Measurements from ENCODE around the gene FBXL4. TPM values are rescaled to one million over a fixed set of nuclear protein-coding genes. Genes with fewer than 3 reads are reported as not detected.

Gene FBXL4
- total and polyA plus RNA-seq, 2 of the 8 experiments (the other 6 are each of a cell fraction or from before 2014, with no cell fraction given): 6.9 to 13.8 TPM

- no peaks in the 10 kb centered on the region for H3K9me3 ChIP-seq (ENCODE audit: insufficient read depth in 2 of 2, low read depth in 1 of 2, low read length in 1 of 2)
- no peaks in the 10 kb centered on the region for H3K79me2 ChIP-seq (ENCODE audit: control insufficient read depth in 1 of 2, insufficient read depth in 2 of 2, low read length in 2 of 2)
- H3K18ac ChIP-seq (ENCODE audit: extremely low read depth, low read length): no peak overlapping the region
- H4K91ac ChIP-seq (replicated peaks; ENCODE audit: insufficient read length, low read length): no peak overlapping the region
- no peak overlapping the region for H3K27ac ChIP-seq (ENCODE audit: low read depth, low read length)
- H2BK120ac ChIP-seq (replicated peaks; ENCODE audit: low read depth, low read length): no peak overlapping the region
- no peak overlapping the region for H2BK20ac ChIP-seq (ENCODE audit: low read length)
- H3K36me3 ChIP-seq (ENCODE audit: control insufficient read depth in 2 of 4, insufficient read depth in 4 of 4, low read length in 3 of 4): no peaks in the 10 kb centered on the region
- POLR2A ChIA-PET (ENCODE audit: partially characterized antibody): no interaction called here
- no peak for DNase-seq (ENCODE audit: low read depth in 1 of 2, low spot score in 2 of 2)
- no peak overlapping the region for H2BK15ac ChIP-seq (ENCODE audit: low read length)
- H4K5ac ChIP-seq (ENCODE audit: insufficient read length, low read depth, low read length): no peak overlapping the region
- no peak overlapping the region for H3K14ac ChIP-seq (ENCODE audit: insufficient read length)
- H2AK5ac ChIP-seq (ENCODE audit: low read depth, low read length): no peak overlapping the region
- H2BK5ac ChIP-seq (ENCODE audit: low read depth, low read length): no peak overlapping the region
- WGBS, 2 experiments (ENCODE audit: extremely low coverage in 1 of 2, insufficient coverage in 1 of 2, insufficient read length in 1 of 2, insufficient replicate concordance in 2 of 2, low coverage in 1 of 2, low lambda C conversion rate in 2 of 2, missing lambda C conversion rate in 1 of 2): 87% methylated on average over 1 of the region's 1 CpG; no CpG with 5 or more reads in 1 of the 2 experiments
- H2AFZ ChIP-seq (ENCODE audit: low read length): no peak overlapping the region
- CTCF ChIA-PET (ENCODE audit: partially characterized antibody): interaction anchor here (0.7 kb wide), 1 partner anchor 14 kb away, joined by 3 read pairs; no protein-coding TSS in a partner anchor
- no peak overlapping the region for H3K23ac ChIP-seq (ENCODE audit: insufficient read length)
- FAIRE-seq: no peak
- no peak for TF ChIP-seq RAD21 (IDR thresholded peaks at IDR 0.05 in 1 of 2, conservative IDR thresholded peaks at IDR 0.05 in 1 of 2; ENCODE audit: low read depth in 2 of 2, low read length in 2 of 2)
- no peaks in the 10 kb centered on the region for H3K4me1 ChIP-seq (replicated peaks in 1 of 4; ENCODE audit: control insufficient read depth in 3 of 4, insufficient read depth in 4 of 4, low read length in 3 of 4)
- no peak overlapping the region for H3K9ac ChIP-seq (replicated peaks in 1 of 4; ENCODE audit: extremely low read depth in 1 of 4, low read depth in 3 of 4, low read length in 3 of 4)
- no peak overlapping the region for H2BK12ac ChIP-seq (ENCODE audit: low read depth, low read length)
- H4K20me1 ChIP-seq (replicated peaks in 1 of 2; ENCODE audit: control insufficient read depth in 1 of 2, insufficient read depth in 2 of 2, low read length in 2 of 2): no peaks in the 10 kb centered on the region
- no peak overlapping the region for H3K4me2 ChIP-seq (ENCODE audit: insufficient read depth in 1 of 2, low read depth in 2 of 2, low read length in 2 of 2)
- H3K23me2 ChIP-seq (ENCODE audit: low read depth, low read length): no peaks in the 10 kb centered on the region
- H3K27me3 ChIP-seq (replicated peaks in 1 of 4; ENCODE audit: control insufficient read depth in 3 of 4, extremely low read depth in 1 of 4, insufficient read depth in 3 of 4, low read length in 3 of 4): peaks cover 0 to 3% (median 0%) of the 10 kb centered on the region in 4 experiments; a peak in 1 of 7 replicates
- no peak overlapping the region for H4K8ac ChIP-seq (ENCODE audit: extremely low read depth, insufficient read depth, low read length)
- H3K4me3 ChIP-seq (ENCODE audit: extremely low read depth in 1 of 4, insufficient read depth in 2 of 4, low read depth in 3 of 4, low read length in 4 of 4): no peak overlapping the region
- no peak overlapping the region for H3K56ac ChIP-seq (replicated peaks; ENCODE audit: insufficient read length, low read depth, low read length)
- no peak overlapping the region for H3K4ac ChIP-seq (replicated peaks; ENCODE audit: insufficient read length, low read depth, low read length)
- no peaks in the 10 kb centered on the region for H3K79me1 ChIP-seq (ENCODE audit: low read depth, low read length)
Observed at GRCh38 chr6:98995116-98995515, 47.4 kb upstream of the FBXL4 start.

Measured in H1 (cell line).